Measurements from ENCODE around the gene NOL12. TPM values are rescaled to one million over a fixed set of nuclear protein-coding genes. Genes with fewer than 3 reads are reported as not detected.

The NOL12 gene
- total RNA-seq, 4 donors from 2014 or later: 9.1 to 18.4 (median 14.5) TPM

DNA sequence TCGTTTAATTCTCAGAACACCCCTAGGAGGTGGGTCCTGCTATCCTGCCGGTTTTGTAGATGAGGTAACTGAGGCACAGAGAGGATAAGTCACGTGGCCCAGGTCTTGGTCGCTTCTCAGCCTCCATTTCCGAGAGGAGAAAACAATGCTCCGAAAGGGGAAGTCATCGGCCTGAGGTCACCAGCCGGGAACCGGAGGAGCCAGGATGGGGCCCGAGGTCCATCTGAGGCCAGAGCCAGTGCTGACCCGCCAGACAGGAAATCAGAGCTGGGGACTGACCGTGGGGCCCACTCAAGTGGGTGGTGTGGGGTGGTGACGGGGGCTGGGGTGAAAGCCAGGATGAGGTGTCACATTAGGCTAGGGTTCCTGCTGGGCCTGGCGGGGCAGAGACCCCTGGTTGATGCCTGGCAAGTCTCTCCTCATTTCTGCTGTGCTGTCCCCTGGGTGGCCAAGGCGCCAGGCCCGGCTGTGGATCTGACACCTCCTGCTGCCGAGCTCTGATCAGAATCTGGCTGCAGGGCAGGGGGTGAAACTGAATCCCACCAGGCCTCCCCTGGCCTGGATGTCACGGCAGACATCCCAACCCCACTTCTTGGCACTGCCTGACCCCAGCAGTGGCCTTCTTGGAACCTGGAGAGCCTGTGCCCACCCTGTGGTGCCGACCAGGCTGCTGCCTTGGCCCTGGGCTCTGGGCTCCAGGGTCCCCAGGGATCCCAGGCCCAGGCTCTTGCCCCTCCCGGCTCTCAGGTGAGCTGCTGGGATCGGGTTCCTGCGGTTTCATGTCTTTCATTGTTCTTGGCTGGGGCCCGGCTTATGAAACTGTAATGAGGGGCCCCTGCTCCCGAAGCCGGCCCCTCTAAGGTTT is 22.7 kb downstream of the NOL12 start:
- Histone ChIP-seq H3K27ac (replicated peaks in 1 of 4) (no peak overlapping the region), H3K4me1 (no peaks in the 10 kb centered on the region), H3K9me3 (no peaks in the 10 kb centered on the region), H3K4me3 (no peak overlapping the region), H3K27me3 (no peaks in the 10 kb centered on the region), H3K36me3 (no peaks in the 10 kb centered on the region)
- TF ChIP-seq EP300 (IDR thresholded peaks at IDR 0.05) (no peak), POLR2AphosphoS5 (IDR thresholded peaks at IDR 0.05) (no peak), POLR2A (IDR thresholded peaks at IDR 0.05; ENCODE audit: low read depth) (no peak)
- TF ChIP-seq, protein P1, sequence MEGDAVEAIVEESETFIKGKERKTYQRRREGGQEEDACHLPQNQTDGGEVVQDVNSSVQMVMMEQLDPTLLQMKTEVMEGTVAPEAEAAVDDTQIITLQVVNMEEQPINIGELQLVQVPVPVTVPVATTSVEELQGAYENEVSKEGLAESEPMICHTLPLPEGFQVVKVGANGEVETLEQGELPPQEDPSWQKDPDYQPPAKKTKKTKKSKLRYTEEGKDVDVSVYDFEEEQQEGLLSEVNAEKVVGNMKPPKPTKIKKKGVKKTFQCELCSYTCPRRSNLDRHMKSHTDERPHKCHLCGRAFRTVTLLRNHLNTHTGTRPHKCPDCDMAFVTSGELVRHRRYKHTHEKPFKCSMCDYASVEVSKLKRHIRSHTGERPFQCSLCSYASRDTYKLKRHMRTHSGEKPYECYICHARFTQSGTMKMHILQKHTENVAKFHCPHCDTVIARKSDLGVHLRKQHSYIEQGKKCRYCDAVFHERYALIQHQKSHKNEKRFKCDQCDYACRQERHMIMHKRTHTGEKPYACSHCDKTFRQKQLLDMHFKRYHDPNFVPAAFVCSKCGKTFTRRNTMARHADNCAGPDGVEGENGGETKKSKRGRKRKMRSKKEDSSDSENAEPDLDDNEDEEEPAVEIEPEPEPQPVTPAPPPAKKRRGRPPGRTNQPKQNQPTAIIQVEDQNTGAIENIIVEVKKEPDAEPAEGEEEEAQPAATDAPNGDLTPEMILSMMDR (IDR thresholded peaks at IDR 0.05): no peak
- WGBS: 80% methylated on average over 13 of the region's 25 CpGs
- no peak for DNase-seq (ENCODE audit: extremely low spot score)
- intact Hi-C loops (cut with DNase I): no loop called here

DNA sequence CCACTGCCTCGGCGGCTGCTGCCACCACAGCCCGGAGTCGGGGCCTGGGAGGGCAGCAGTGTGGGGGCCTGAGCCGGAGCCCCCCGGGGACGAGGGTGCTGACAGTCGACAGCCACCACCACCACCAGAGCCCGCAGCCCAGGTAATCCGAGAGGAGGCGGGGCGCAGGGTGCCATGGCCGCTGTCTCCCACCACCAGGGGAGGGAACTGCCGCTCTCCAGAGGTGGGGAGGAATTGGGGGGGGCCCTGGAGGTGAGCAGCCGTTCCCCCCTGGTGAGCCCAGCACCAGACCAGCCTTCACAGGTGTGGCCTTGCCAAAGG is 23.3 kb downstream of the NOL12 start:
- Histone ChIP-seq H3K4me3 (no peak overlapping the region), H3K36me3 (no peaks in the 10 kb centered on the region), H3K9me3 (no peaks in the 10 kb centered on the region), H3K27ac (replicated peaks in 1 of 4) (no peak overlapping the region), H3K4me1 (no peaks in the 10 kb centered on the region), H3K27me3 (no peaks in the 10 kb centered on the region)
- DNase-seq (ENCODE audit: extremely low spot score): no peak
- intact Hi-C loops (cut with DNase I): no loop called here
- WGBS: 100% methylated on average over 2 of the region's 15 CpGs
- TF ChIP-seq EP300 (IDR thresholded peaks at IDR 0.05) (no peak), POLR2AphosphoS5 (IDR thresholded peaks at IDR 0.05) (no peak), POLR2A (IDR thresholded peaks at IDR 0.05; ENCODE audit: low read depth) (no peak)
- TF ChIP-seq, protein P1 (IDR thresholded peaks at IDR 0.05): no peak

DNA sequence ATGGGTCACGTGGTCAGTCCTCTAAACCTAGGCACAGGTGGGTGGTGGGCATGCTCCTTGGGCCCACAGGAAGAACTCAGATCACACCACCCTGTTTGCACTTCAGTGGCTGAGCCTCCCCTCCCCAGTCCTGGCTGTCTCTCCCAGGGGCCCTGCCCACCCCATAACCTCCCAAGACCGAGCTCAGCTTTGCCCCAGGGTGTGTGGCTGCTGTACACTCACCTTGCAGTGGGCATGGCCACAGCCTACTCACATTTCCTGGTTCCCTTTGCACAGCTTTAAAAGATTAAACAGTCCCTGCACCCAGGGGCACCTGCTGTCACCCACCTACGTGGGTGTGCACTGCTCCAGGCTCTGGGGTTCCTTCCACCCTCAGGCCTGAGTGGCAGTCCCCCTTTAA is 24.5 kb downstream of the NOL12 start:
- intact Hi-C loops (cut with DNase I): no loop called here
- Histone ChIP-seq H3K4me1 (no peaks in the 10 kb centered on the region), H3K36me3 (no peaks in the 10 kb centered on the region), H3K27ac (replicated peaks in 1 of 4) (no peak overlapping the region), H3K4me3 (no peak overlapping the region), H3K9me3 (no peaks in the 10 kb centered on the region), H3K27me3 (no peaks in the 10 kb centered on the region)
- WGBS: no CpG with 5 or more reads among the region's 3 CpGs
- TF ChIP-seq POLR2AphosphoS5 (IDR thresholded peaks at IDR 0.05): no peak
- TF ChIP-seq EP300 (IDR thresholded peaks at IDR 0.05): no peak
- TF ChIP-seq, protein P1 (IDR thresholded peaks at IDR 0.05): no peak
- no peak for TF ChIP-seq POLR2A (IDR thresholded peaks at IDR 0.05; ENCODE audit: low read depth)
- no peak for DNase-seq (ENCODE audit: extremely low spot score)

DNA sequence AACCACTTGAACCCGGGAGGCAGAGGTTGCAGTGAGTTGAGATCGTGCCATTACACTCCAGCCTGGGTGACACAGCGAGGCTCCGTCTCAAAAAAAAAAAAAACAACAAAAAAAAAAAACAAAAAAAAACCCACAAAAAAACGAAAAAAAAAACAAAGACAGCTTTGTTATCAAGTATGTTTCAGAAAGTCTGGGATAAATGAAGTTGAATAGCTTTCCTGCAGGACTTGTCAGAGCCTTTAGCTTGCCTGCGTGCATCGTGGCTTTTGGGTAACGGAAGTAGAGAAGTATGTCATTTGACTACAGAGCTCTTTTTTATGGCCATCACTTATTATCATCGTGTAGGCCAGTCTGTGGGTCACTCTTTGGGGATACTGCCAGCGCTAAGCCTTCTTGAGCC is 25.3 kb downstream of the NOL12 start:
- no peaks in the 10 kb centered on the region for H3K9me3 ChIP-seq
- H3K27ac ChIP-seq (replicated peaks in 1 of 4): no peak overlapping the region
- no peaks in the 10 kb centered on the region for H3K27me3 ChIP-seq
- DNase-seq (ENCODE audit: extremely low spot score): no peak
- intact Hi-C loops (cut with DNase I): no loop called here
- no peaks in the 10 kb centered on the region for H3K36me3 ChIP-seq
- H3K4me1 ChIP-seq: no peaks in the 10 kb centered on the region
- H3K4me3 ChIP-seq: no peak overlapping the region
- TF ChIP-seq EP300 (IDR thresholded peaks at IDR 0.05) (no peak), POLR2A (IDR thresholded peaks at IDR 0.05; ENCODE audit: low read depth) (no peak), POLR2AphosphoS5 (IDR thresholded peaks at IDR 0.05) (no peak)
- TF ChIP-seq, protein P1 (IDR thresholded peaks at IDR 0.05): no peak
- WGBS: 90% methylated on average over 10 of the region's 10 CpGs

DNA sequence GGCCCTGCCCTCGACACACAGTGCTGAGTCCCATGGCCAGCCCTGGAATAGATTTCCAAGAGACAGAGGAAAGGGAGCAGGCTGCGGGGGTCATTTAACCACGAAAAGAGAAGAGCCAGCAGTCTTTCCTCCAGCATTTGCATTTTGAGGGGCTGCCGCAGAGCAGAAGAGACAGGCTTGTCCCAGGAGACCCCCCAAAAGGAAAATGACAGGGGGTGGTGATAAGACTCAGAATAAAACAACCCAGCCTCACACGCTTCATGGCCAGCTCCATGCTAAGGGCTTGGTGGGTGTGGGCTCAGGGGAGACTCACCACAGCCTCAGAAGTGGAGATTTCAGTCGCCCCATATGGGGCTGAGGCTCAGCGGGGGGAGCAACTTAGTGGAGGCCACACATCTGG is 27.6 kb downstream of the NOL12 start:
- Histone ChIP-seq H3K36me3 (no peaks in the 10 kb centered on the region), H3K4me3 (no peak overlapping the region), H3K27ac (replicated peaks in 1 of 4) (no peak overlapping the region), H3K27me3 (no peaks in the 10 kb centered on the region), H3K9me3 (no peaks in the 10 kb centered on the region), H3K4me1 (no peaks in the 10 kb centered on the region)
- TF ChIP-seq POLR2A (IDR thresholded peaks at IDR 0.05; ENCODE audit: low read depth) (no peak), EP300 (IDR thresholded peaks at IDR 0.05) (no peak), POLR2AphosphoS5 (IDR thresholded peaks at IDR 0.05) (no peak)
- TF ChIP-seq, protein P1 (IDR thresholded peaks at IDR 0.05): no peak
- no peak for DNase-seq (ENCODE audit: extremely low spot score)
- intact Hi-C loops (cut with DNase I): no loop called here
- WGBS: 91% methylated on average over 7 of the region's 7 CpGs

Measured in esophagus muscularis mucosa (tissue), 4 donors.